RWPE2 (cell line): ENCODE measurements around the gene PGF.

Experiments
- ATAC-seq: fragments of 200-7000 bp; cut with Tn5 transposase; 3 replicates; pipeline ENCODE4 v1.9.1; 2021; ENCODE audit warnings: low read depth
- DNase-seq: peaks from one replicate; pipeline ENCODE4 v3.0.0-alpha.2; 2020; ENCODE audit warnings: low spot score
- H3K27ac ChIP-seq: fragments of 450-650 bp; 2 replicates; pipeline ENCODE4 v1.5.1; 2017; ENCODE audit warnings: mild to moderate bottlenecking; ENCODE audit not compliant: poor library complexity, severe bottlenecking
- H3K27me3 ChIP-seq: fragments of 250-450 bp; sonication (Bioruptor Pico); 2 replicates; pipeline ENCODE4 v1.5.1; 2021; ENCODE audit warnings: mild to moderate bottlenecking, moderate library complexity; ENCODE audit not compliant: insufficient read depth, poor library complexity, severe bottlenecking
- H3K36me3 ChIP-seq: fragments of 250-450 bp; sonication (Bioruptor Pico); 2 replicates; pipeline ENCODE4 v1.5.1; 2020; ENCODE audit warnings: low read depth, mild to moderate bottlenecking, moderate library complexity
- H3K4me1 ChIP-seq: fragments of 250-450 bp; sonication (Bioruptor Pico); 2 replicates; pipeline ENCODE4 v1.5.1; 2021; ENCODE audit warnings: mild to moderate bottlenecking, moderate library complexity; ENCODE audit not compliant: insufficient read depth, poor library complexity, severe bottlenecking
- H3K4me3 ChIP-seq: fragments of 250-450 bp; sonication (Bioruptor Pico); 2 replicates; pipeline ENCODE4 v1.5.1; 2021; ENCODE audit warnings: mild to moderate bottlenecking, moderate library complexity; ENCODE audit not compliant: severe bottlenecking
- H3K9me3 ChIP-seq: fragments of 250-450 bp; sonication (Bioruptor Pico); 2 replicates; pipeline ENCODE4 v1.5.1; 2021; ENCODE audit warnings: mild to moderate bottlenecking, moderate library complexity; ENCODE audit not compliant: severe bottlenecking
- TF ChIP-seq, protein P1 (sequence below): fragments of 450-650 bp; IDR thresholded peaks from one replicate; pipeline ENCODE4 v1.5.1; 2017; ENCODE audit warnings: mild to moderate bottlenecking, moderate library complexity; ENCODE audit not compliant: poor library complexity, severe bottlenecking

Gene PGF

GRCh38 chr14:74938531-74939495, 16.6 kb downstream of the PGF start:
- TF ChIP-seq, protein P1, sequence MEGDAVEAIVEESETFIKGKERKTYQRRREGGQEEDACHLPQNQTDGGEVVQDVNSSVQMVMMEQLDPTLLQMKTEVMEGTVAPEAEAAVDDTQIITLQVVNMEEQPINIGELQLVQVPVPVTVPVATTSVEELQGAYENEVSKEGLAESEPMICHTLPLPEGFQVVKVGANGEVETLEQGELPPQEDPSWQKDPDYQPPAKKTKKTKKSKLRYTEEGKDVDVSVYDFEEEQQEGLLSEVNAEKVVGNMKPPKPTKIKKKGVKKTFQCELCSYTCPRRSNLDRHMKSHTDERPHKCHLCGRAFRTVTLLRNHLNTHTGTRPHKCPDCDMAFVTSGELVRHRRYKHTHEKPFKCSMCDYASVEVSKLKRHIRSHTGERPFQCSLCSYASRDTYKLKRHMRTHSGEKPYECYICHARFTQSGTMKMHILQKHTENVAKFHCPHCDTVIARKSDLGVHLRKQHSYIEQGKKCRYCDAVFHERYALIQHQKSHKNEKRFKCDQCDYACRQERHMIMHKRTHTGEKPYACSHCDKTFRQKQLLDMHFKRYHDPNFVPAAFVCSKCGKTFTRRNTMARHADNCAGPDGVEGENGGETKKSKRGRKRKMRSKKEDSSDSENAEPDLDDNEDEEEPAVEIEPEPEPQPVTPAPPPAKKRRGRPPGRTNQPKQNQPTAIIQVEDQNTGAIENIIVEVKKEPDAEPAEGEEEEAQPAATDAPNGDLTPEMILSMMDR: no peak
- H3K4me1 ChIP-seq: peaks cover 12% of the 10 kb centered on the region
- H3K36me3 ChIP-seq: peaks cover 18% of the 10 kb centered on the region; the same call in 1 of the 2 replicates
- H3K4me3 ChIP-seq: no peak overlapping the region
- DNase-seq: no peak
- no peak overlapping the region for H3K27ac ChIP-seq
- no peaks in the 10 kb centered on the region for H3K9me3 ChIP-seq
- H3K27me3 ChIP-seq: no peaks in the 10 kb centered on the region
- ATAC-seq: no peak

DNA sequence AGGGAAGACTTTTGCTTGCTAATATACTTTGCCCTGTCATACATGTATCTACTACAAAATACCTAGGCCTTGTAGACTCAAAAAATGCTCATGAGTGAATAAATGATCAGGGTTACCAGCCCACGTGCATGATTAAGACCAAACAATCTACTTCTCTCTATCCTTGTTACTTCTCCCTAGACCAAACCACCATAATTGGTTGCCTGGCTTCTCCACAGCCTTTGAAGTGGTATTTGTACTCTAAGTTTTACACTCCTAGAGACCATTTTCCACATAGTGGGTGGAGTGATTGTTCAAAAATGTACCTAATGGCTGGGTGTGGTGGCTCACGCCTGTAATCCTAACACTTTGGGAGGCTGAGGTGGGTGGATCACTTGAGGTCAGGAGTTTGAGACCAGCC, 18.2 kb downstream of the PGF start:
- Histone ChIP-seq H3K27ac (no peak overlapping the region), H3K27me3 (no peaks in the 10 kb centered on the region), H3K36me3 (peaks cover 2% of the 10 kb centered on the region; the same call in 1 of the 2 replicates), H3K4me3 (no peak overlapping the region), H3K4me1 (peaks cover 12% of the 10 kb centered on the region), H3K9me3 (no peaks in the 10 kb centered on the region)
- TF ChIP-seq, protein P1: no peak
- ATAC-seq (no peak), DNase-seq (no peak)

- Histone ChIP-seq H3K4me3 (no peak overlapping the region), H3K9me3 (no peaks in the 10 kb centered on the region), H3K4me1 (peaks cover 12% of the 10 kb centered on the region), H3K27ac (no peak overlapping the region), H3K27me3 (no peaks in the 10 kb centered on the region), H3K36me3 (no peaks in the 10 kb centered on the region; the same call in 1 of the 2 replicates)
- TF ChIP-seq, protein P1: no peak
- no peak for DNase-seq
- ATAC-seq: no peak
Measured at GRCh38 chr14:74936731-74937130, 18.7 kb downstream of the PGF start.

- Histone ChIP-seq H3K36me3 (no peaks in the 10 kb centered on the region), H3K27me3 (no peaks in the 10 kb centered on the region), H3K4me3 (no peak overlapping the region), H3K4me1 (peaks cover 12% of the 10 kb centered on the region), H3K27ac (no peak overlapping the region), H3K9me3 (no peaks in the 10 kb centered on the region)
- TF ChIP-seq, protein P1: no peak
- no peak for ATAC-seq
- no peak for DNase-seq
Measured at GRCh38 chr14:74936151-74936550, 19.2 kb downstream of the PGF start.

DNA sequence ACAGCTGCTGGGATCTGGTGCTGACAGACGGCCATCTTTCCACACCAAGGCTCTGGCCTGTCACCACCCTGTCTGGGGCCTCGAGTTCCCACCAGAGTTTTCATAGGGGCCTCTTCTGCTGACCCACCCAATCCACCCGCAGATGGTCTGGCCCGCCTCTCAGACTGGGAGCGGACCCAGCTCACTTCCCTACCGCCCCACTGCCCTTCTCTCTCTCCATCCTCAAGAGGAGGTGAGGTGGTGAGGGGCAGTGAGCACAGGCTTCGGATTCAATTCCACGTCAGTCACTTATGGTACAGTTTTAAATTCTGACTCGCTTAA, 20.1 kb downstream of the PGF start:
- no peak overlapping the region for H3K4me3 ChIP-seq
- H3K27me3 ChIP-seq: no peaks in the 10 kb centered on the region
- H3K36me3 ChIP-seq: no peaks in the 10 kb centered on the region
- TF ChIP-seq, protein P1: no peak
- H3K27ac ChIP-seq: no peak overlapping the region
- ATAC-seq (no peak), DNase-seq (no peak)
- H3K9me3 ChIP-seq: no peaks in the 10 kb centered on the region
- H3K4me1 ChIP-seq: peaks cover 8% of the 10 kb centered on the region
